CD14-positive monocyte (primary cell): ENCODE measurements around the gene CLTA. TPM values are rescaled to one million over a fixed set of nuclear protein-coding genes. Genes with fewer than 3 reads are reported as not detected.

ENCODE experiments used
- DNase-seq, 3 donors: peaks; one replicate each; pipeline ENCODE4 v3.0.0-alpha.2; 2011 to 2022
- H2AFZ ChIP-seq: 2 replicates; pipeline ENCODE4 v1.6.0; 2012; ENCODE audit warnings: mild to moderate bottlenecking, low read depth, low read length, inconsistent platforms; ENCODE audit not compliant: insufficient read depth, poor library complexity, severe bottlenecking
- H3K27ac ChIP-seq, 2 donors: 1 replicate in 1 of 2; 2 replicates in 1 of 2; pipeline ENCODE4 v1.5.1; 2012 to 2013; ENCODE audit warnings: low read length in 2 of 2, control low read depth in 1 of 2, inconsistent platforms in 1 of 2, low read depth in 1 of 2, mild to moderate bottlenecking in 1 of 2
- H3K27me3 ChIP-seq, 2 donors: one replicate each; pipeline versions ENCODE4 v1.6.0 to v1.6.1; 2011 to 2013; ENCODE audit warnings: low read length in 2 of 2; ENCODE audit not compliant: control insufficient read depth in 2 of 2, insufficient read depth in 2 of 2
- H3K36me3 ChIP-seq, 2 donors: replicated peaks in 1 of 2; 1 replicate in 1 of 2; 2 replicates in 1 of 2; pipeline versions ENCODE4 v1.5.1 to v1.6.1; 2012 to 2013; ENCODE audit warnings: low read length in 2 of 2, control low read depth in 1 of 2, inconsistent platforms in 1 of 2, mild to moderate bottlenecking in 1 of 2; ENCODE audit not compliant: insufficient read depth in 2 of 2, control insufficient read depth in 1 of 2
- H3K4me1 ChIP-seq, 2 donors: 1 replicate in 1 of 2; 2 replicates in 1 of 2; pipeline versions ENCODE4 v1.5.1 to v1.6.1; 2012 to 2013; ENCODE audit warnings: low read length in 2 of 2, control low read depth in 1 of 2, inconsistent platforms in 1 of 2, mild to moderate bottlenecking in 1 of 2, moderate library complexity in 1 of 2; ENCODE audit not compliant: insufficient read depth in 2 of 2, control insufficient read depth in 1 of 2
- H3K4me2 ChIP-seq: replicated peaks from 2 replicates; pipeline ENCODE3; 2012; ENCODE audit warnings: low read length, moderate library complexity, mild to moderate bottlenecking; ENCODE audit not compliant: poor library complexity, severe bottlenecking; ENCODE audit errors: extremely low read depth
- H3K4me3 ChIP-seq, 3 experiments: fragments of 200-600 bp in 1 of 3; sonication (generic) in 1 of 3; replicated peaks in 1 of 3; 1 replicate in 2 of 3; 2 replicates in 1 of 3; pipeline ENCODE4 v1.5.1; 2011 to 2013; ENCODE audit warnings: low read length in 3 of 3, mild to moderate bottlenecking in 3 of 3, control low read depth in 2 of 3, low read depth in 2 of 3, inconsistent platforms in 1 of 3, moderate library complexity in 1 of 3
- H3K79me2 ChIP-seq: 2 replicates; pipeline ENCODE4 v1.6.0; 2012; ENCODE audit warnings: mild to moderate bottlenecking, control low read depth, inconsistent platforms, low read length, moderate library complexity; ENCODE audit not compliant: insufficient read depth
- H3K9ac ChIP-seq: 2 replicates; pipeline ENCODE4 v1.6.0; 2017; ENCODE audit warnings: low read length, mild to moderate bottlenecking; ENCODE audit not compliant: insufficient read depth, poor library complexity, severe bottlenecking
- H3K9me3 ChIP-seq, 2 donors: replicated peaks in 1 of 2; 1 replicate in 1 of 2; 2 replicates in 1 of 2; pipeline versions ENCODE4 v1.5.1 to v1.6.1; 2012 to 2013; ENCODE audit warnings: low read length in 2 of 2, control low read depth in 1 of 2; ENCODE audit not compliant: control insufficient read depth in 1 of 2, insufficient read depth in 1 of 2
- H4K20me1 ChIP-seq: 2 replicates; pipeline ENCODE4 v1.6.0; 2012; ENCODE audit warnings: mild to moderate bottlenecking, low read length, control low read depth, moderate library complexity; ENCODE audit not compliant: insufficient read depth
- H3K27ac Mint-ChIP-seq, 7 donors: one replicate each; pipeline ENCODE4 v1.8.0; 2020; ENCODE audit warnings: mild to moderate bottlenecking in 7 of 7, mixed read lengths in 7 of 7, moderate library complexity in 6 of 7, inconsistent platforms in 2 of 7
- H3K27me3 Mint-ChIP-seq, 3 donors: one replicate each; pipeline ENCODE4 v1.8.0; 2021 to 2022; ENCODE audit warnings: low read depth in 3 of 3, mild to moderate bottlenecking in 3 of 3, mixed read lengths in 3 of 3, moderate library complexity in 3 of 3, inconsistent platforms in 1 of 3
- H3K36me3 Mint-ChIP-seq, 2 donors: one replicate each; pipeline ENCODE4 v1.8.0; 2020; ENCODE audit warnings: mixed read lengths in 2 of 2, inconsistent platforms in 1 of 2, mild to moderate bottlenecking in 1 of 2
- H3K4me1 Mint-ChIP-seq: one replicate; pipeline ENCODE4 v1.8.0; 2020; ENCODE audit warnings: mild to moderate bottlenecking, mixed read lengths
- H3K4me3 Mint-ChIP-seq, 2 donors: one replicate each; pipeline ENCODE4 v1.8.0; 2020; ENCODE audit warnings: mild to moderate bottlenecking in 2 of 2, mixed read lengths in 2 of 2, moderate library complexity in 1 of 2
- H3K9me3 Mint-ChIP-seq, 7 donors: one replicate each; pipeline ENCODE4 v1.8.0; 2020 to 2022; ENCODE audit warnings: mixed read lengths in 7 of 7, mild to moderate bottlenecking in 6 of 7, moderate library complexity in 6 of 7, inconsistent platforms in 2 of 7
- CTCF ChIP-seq: fragments of 200-600 bp; IDR thresholded peaks from one replicate; pipeline ENCODE4 v1.8.0; 2022; ENCODE audit warnings: antibody characterized with exemption, mild to moderate bottlenecking
- WGBS: methylation state at CpG from one replicate; pipeline ENCODE4 v1.1.5; 2013; ENCODE audit warnings: missing lambda C conversion rate; ENCODE audit not compliant: insufficient coverage; 5-methylcytosine and 5-hydroxymethylcytosine counted together
- intact Hi-C, 2 donors: fragments of 100-400 bp; cut with micrococcal nuclease; formaldehyde crosslinking; loops; one replicate each; pipeline versions ENCODE4 v1.15.0 to v1.15.1; 2023
- polyA plus RNA-seq, 3 donors: library from polyadenylated mRNA; depleted of rRNA in 1 of 3; unstranded in 2 of 3; stranded (reverse) in 1 of 3; fragments of 300-500 nt in 2 of 3; fragments of >200 nt in 1 of 3; fragmentation: Illumina TruSeq in 2 of 3; gene quantifications; 1 replicate in 2 of 3; 2 replicates in 1 of 3; pipeline ENCODE4 v1.2.3, GENCODE V29; 2012 to 2021

The CLTA gene
- polyA plus RNA-seq, 3 donors: 85.6 to 262 (median 225) TPM

- peaks cover 29 to 62% of the 10 kb centered on the region in 2 donors for H3K36me3 Mint-ChIP-seq
- Histone ChIP-seq H3K4me3 (no peak overlapping the region), H3K27me3 (no peaks in the 10 kb centered on the region), H3K9me3 (no peaks in the 10 kb centered on the region), H3K4me2 (no peak overlapping the region), H3K9ac (no peak overlapping the region), H3K36me3 (peaks cover 38 to 61% of the 10 kb centered on the region in 2 donors), H4K20me1 (peaks cover 12% of the 10 kb centered on the region), H3K4me1 (peaks cover 11 to 22% of the 10 kb centered on the region in 2 donors), H3K79me2 (peaks cover 25% of the 10 kb centered on the region), H2AFZ (no peak overlapping the region), H3K27ac (no peak overlapping the region)
- no peak for DNase-seq
- no peak for TF ChIP-seq CTCF
- H3K4me1 Mint-ChIP-seq: peaks cover 21% of the 10 kb centered on the region
- H3K27ac Mint-ChIP-seq: peak overlapping the region in 1 of 7 donors; percentile 18
- H3K4me3 Mint-ChIP-seq: no peak overlapping the region
- WGBS: 100% methylated on average over 5 of the region's 6 CpGs
- intact Hi-C loops: loop anchor here in 1 of 2 donors (2.0 kb wide), 1 partner anchor 83 kb away; no protein-coding TSS in a partner anchor
- no peaks in the 10 kb centered on the region for H3K27me3 Mint-ChIP-seq
- no peaks in the 10 kb centered on the region for H3K9me3 Mint-ChIP-seq
Observed at GRCh38 chr9:36245906-36246305, 55.2 kb downstream of the CLTA start.

- no peak overlapping the region for H3K4me3 Mint-ChIP-seq
- no peak overlapping the region for H3K4me3 ChIP-seq
- H3K27me3 Mint-ChIP-seq: peaks cover 0 to 1% (median 0%) of the 10 kb centered on the region in 3 donors
- no peak for TF ChIP-seq CTCF
- H3K4me2 ChIP-seq: no peak overlapping the region
- H3K36me3 ChIP-seq: peaks cover 28 to 46% of the 10 kb centered on the region in 2 donors
- peaks cover 11 to 22% of the 10 kb centered on the region in 2 donors for H3K4me1 ChIP-seq
- WGBS: no CpG with 5 or more reads among the region's 3 CpGs
- H3K27me3 ChIP-seq: no peaks in the 10 kb centered on the region
- peaks cover 23 to 63% of the 10 kb centered on the region in 2 donors for H3K36me3 Mint-ChIP-seq
- no peaks in the 10 kb centered on the region for H3K9me3 ChIP-seq
- DNase-seq: no peak
- peaks cover 17% of the 10 kb centered on the region for H4K20me1 ChIP-seq
- peak overlapping the region in 2 of 7 donors; percentile 7 to 63 for H3K27ac Mint-ChIP-seq
- no peak overlapping the region for H2AFZ ChIP-seq
- no peak overlapping the region for H3K9ac ChIP-seq
- intact Hi-C loops: loop anchor here in 1 of 2 donors (2.0 kb wide), 1 partner anchor 81 kb away; no protein-coding TSS in a partner anchor
- no peak overlapping the region for H3K27ac ChIP-seq
- peaks cover 21% of the 10 kb centered on the region for H3K4me1 Mint-ChIP-seq
- no peaks in the 10 kb centered on the region for H3K9me3 Mint-ChIP-seq
- H3K79me2 ChIP-seq: peaks cover 32% of the 10 kb centered on the region
Observed at GRCh38 chr9:36247356-36247755, 56.6 kb downstream of the CLTA start.
